Prostate gland (tissue), 2 donors: ENCODE measurements around the gene FOXC1. TPM values are rescaled to one million over a fixed set of nuclear protein-coding genes. Genes with fewer than 3 reads are reported as not detected.

Experiments
- DNase-seq: peaks from one replicate; pipeline ENCODE4 v3.0.0-alpha.2; 2019; ENCODE audit warnings: low spot score
- H3K27ac ChIP-seq, 2 donors: fragments of 200-600 bp; sonication (generic); 2 replicates each; pipeline ENCODE4 v1.5.1; 2017 to 2019
- H3K27me3 ChIP-seq: fragments of 200-600 bp; sonication (generic); replicated peaks from 2 replicates; pipeline ENCODE4 v1.5.1; 2019; ENCODE audit not compliant: insufficient read depth
- H3K36me3 ChIP-seq, 2 donors: fragments of 200-600 bp; sonication (generic); 1 replicate in 1 of 2; 2 replicates in 1 of 2; pipeline versions ENCODE4 v1.5.1 to v1.8.1; 2017 to 2019
- H3K4me1 ChIP-seq: fragments of 200-600 bp; sonication (generic); replicated peaks from 2 replicates; pipeline ENCODE4 v1.5.1; 2019
- H3K4me3 ChIP-seq, 2 donors: fragments of 200-600 bp; sonication (generic); 2 replicates each; pipeline ENCODE4 v1.5.1; 2017 to 2019
- H3K9me3 ChIP-seq: fragments of 200-600 bp; sonication (generic); 2 replicates; pipeline ENCODE4 v1.5.1; 2017
- CTCF ChIP-seq, 4 experiments: fragments of 200-600 bp in 2 of 4; fragments of 450-650 bp in 2 of 4; sonication (generic) in 2 of 4; IDR thresholded peaks; 1 replicate in 3 of 4; 2 replicates in 1 of 4; pipeline ENCODE4 v1.5.1; 2016 to 2019; ENCODE audit warnings: antibody characterized with exemption in 4 of 4, mild to moderate bottlenecking in 2 of 4, moderate library complexity in 2 of 4
- POLR2A ChIP-seq: fragments of 450-650 bp; IDR thresholded peaks from one replicate; pipeline ENCODE4 v1.6.1; 2016; ENCODE audit warnings: antibody characterized with exemption, mild to moderate bottlenecking
- POLR2AphosphoS5 ChIP-seq: sonication (generic); formaldehyde crosslinking; IDR thresholded peaks from one replicate; pipeline ENCODE4 v1.6.1; 2017; ENCODE audit warnings: antibody characterized with exemption
- WGBS: methylation state at CpG from one replicate; pipeline ENCODE4 v1.1.5; 2018; 5-methylcytosine and 5-hydroxymethylcytosine counted together
- intact Hi-C: fragments of 100-400 bp; cut with DNase I; formaldehyde crosslinking; loops from one replicate; pipeline ENCODE4 v1.14.2; 2022
- total RNA-seq, 2 donors: library from RNA; depleted of rRNA; stranded (reverse); fragments of >200 nt; gene quantifications; one replicate each; pipeline ENCODE4 v1.1.0, GENCODE V29; 2016

FOXC1 gene
- total RNA-seq, 2 donors from 2014 or later = 9.2 to 11.2 TPM

DNA sequence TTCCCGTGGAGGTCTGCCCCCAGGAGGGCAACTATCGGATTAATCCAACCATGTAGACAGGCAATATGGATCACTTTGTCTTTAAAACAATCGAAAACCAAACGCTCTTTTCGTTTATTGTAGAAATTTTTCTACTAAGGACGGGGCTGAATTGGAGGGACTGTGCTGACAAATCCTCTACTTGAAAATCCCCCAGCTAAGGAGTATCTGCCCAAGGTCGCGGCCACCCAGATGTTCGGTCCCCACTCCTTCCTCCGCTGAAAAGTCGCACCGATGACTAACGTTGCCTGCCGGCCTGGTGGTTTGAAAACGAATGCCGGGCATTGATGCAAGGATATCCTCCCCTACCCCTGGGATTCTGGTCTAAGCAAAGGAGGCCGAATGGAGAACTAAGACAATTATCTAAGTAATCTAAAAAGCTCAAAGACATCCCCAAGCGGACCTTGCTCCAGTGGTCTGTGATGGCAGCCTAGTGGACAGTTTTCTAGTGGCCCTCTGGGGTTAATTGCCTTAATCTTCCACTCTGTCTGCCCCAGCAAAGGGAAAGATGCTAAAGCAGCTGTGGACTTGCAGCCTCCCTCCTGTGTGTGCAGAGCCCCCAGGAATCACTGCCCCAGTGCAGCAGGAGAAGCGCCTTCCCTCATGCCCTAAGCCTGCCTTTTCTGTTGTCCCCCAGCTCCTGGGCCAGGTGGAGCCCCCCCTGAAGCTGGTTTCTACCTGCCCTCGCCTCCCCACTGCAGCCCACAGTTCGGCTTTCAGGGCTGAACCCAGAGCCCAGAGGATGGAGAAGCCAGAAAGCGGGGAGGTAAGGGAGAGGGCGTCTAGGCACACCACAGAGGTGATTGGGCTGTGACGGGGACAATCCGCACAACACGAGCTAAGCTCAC, 3.6 kb upstream of the FOXC1 start:
- Histone ChIP-seq H3K9me3 (no peaks in the 10 kb centered on the region), H3K4me3 (no peak overlapping the region), H3K4me1 (peaks cover 3% of the 10 kb centered on the region), H3K27me3 (peaks cover 2% of the 10 kb centered on the region), H3K27ac (peak overlapping the region in 1 of 2 donors; percentile 43), H3K36me3 (no peaks in the 10 kb centered on the region)
- TF ChIP-seq CTCF (IDR thresholded peaks at IDR 0.05) (no peak), POLR2AphosphoS5 (no peak), POLR2A (no peak)
- DNase-seq = no peak
- WGBS = 72% methylated on average over 26 of the region's 26 CpGs
- intact Hi-C loops = loop anchor here (2.0 to 10.0 kb wide), 5 partner anchors 429 to 1029 kb away; no protein-coding TSS in a partner anchor

GRCh38 chr6:1606780-1607515, 2.8 kb upstream of the FOXC1 start:
- TF ChIP-seq POLR2A (no peak), CTCF (IDR thresholded peaks at IDR 0.05) (no peak), POLR2AphosphoS5 (no peak)
- no peaks in the 10 kb centered on the region for H3K9me3 ChIP-seq
- no peak for DNase-seq
- WGBS = 53% methylated on average over 22 of the region's 22 CpGs
- no peaks in the 10 kb centered on the region for H3K36me3 ChIP-seq
- peaks cover 2% of the 10 kb centered on the region for H3K27me3 ChIP-seq
- H3K4me1 ChIP-seq = peaks cover 3% of the 10 kb centered on the region
- peak overlapping the region; percentile 43 to 91 for H3K27ac ChIP-seq
- intact Hi-C loops = loop anchor here (5.0 to 10.0 kb wide), 4 partner anchors 428 to 840 kb away; no protein-coding TSS in a partner anchor
- peak overlapping the region in 1 of 2 donors; percentile 4 for H3K4me3 ChIP-seq

DNA sequence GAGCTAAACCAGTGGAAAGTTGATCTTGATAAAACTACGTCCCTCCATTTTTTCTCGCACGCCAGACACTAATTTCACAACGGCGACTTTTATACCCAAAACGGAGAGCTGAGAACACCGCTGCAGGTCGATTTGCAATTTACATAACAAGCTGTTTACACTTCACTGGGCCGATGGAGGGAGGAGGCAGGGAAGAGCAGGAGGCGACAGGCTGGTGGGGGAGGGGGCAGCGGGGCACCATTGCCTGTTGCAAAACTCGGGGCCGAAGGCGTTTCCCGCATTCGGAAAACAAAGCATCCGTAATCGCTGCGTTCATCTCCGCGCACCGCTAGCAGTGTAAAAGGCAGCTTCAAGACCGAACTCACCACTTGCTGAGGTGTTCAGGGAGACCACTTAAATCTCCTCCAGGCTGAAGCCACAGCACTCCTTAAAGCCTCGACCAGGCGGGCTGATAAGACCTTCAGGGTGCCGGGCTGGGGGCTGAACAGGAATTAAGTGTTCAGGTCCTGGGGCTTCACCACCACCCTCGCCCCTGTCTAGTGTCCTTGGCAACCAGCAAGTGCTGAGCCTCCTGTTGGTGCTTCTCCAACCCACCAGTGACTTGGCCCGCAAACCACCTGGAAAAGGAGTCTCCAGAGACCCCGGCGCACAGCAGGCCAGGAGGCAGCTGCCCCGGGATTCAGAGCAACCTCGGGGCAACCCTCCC, 2.0 kb upstream of the FOXC1 start:
- Histone ChIP-seq H3K4me3 (peak overlapping the region in 1 of 2 donors; percentile 51), H3K36me3 (no peaks in the 10 kb centered on the region), H3K27me3 (peaks cover 2% of the 10 kb centered on the region), H3K27ac (peak overlapping the region; percentile 83 to 91), H3K9me3 (no peaks in the 10 kb centered on the region), H3K4me1 (peaks cover 3% of the 10 kb centered on the region)
- intact Hi-C loops = loop anchor here (5.0 to 10.0 kb wide), 4 partner anchors 427 to 840 kb away; no protein-coding TSS in a partner anchor
- TF ChIP-seq POLR2AphosphoS5 (no peak), CTCF (IDR thresholded peaks at IDR 0.05) (no peak), POLR2A (no peak)
- no peak for DNase-seq
- WGBS = 48% methylated on average over 32 of the region's 32 CpGs

DNA sequence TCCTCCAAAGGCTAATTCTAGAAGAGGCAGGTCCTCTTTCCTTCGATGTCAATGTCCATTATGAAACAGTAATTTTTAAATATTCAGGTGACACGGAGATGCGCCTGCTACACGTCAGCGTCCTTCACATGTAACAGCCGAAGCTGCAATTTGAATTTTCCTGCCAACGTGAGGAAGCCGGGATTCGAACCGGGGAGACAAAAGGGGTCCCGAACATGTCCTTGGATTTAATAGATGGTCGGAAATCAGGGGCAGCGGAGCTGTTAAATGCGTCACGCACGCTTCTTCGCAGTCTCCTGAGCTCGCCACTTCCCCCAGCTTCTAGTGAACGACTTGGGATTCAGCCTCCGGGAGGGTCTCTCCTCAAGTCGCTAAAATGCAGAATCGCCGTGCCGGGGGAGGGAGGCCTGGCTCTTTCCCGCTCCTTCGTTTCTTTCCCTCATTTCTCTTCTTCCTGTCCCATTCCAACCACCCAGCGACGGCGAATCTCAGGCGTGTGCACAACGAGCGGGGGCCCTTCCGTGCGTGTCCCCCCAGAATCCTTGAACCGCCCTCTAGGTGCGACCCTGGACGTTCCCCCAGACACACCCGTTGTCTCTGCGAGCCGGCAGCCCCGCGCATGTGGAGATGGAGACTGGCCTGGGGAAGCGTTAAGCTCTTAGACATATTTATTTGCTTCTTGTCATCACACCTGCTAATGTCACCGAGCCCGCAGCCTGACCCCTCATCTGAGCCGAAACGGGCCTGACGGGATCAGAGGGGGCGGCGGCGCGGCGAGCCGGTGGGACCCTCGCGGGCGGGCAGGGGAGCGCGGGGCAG, 1.3 kb upstream of the FOXC1 start:
- intact Hi-C loops = loop anchor here (5.0 to 10.0 kb wide), 4 partner anchors 426 to 839 kb away; no protein-coding TSS in a partner anchor
- no peak for DNase-seq
- H3K9me3 ChIP-seq = no peaks in the 10 kb centered on the region
- H3K36me3 ChIP-seq = no peaks in the 10 kb centered on the region
- peaks cover 3% of the 10 kb centered on the region for H3K4me1 ChIP-seq
- TF ChIP-seq CTCF (IDR thresholded peaks at IDR 0.05) (no peak), POLR2AphosphoS5 (no peak), POLR2A (no peak)
- peak overlapping the region; percentile 51 to 58 for H3K4me3 ChIP-seq
- 20% methylated on average over 59 of the region's 59 CpGs for WGBS
- H3K27me3 ChIP-seq = peaks cover 2% of the 10 kb centered on the region
- H3K27ac ChIP-seq = peak overlapping the region; percentile 83 to 91
